GM21360 (cell line): ENCODE data around the gene FAM184A.
"Not testable (repeated sequence)": the region's sequence is repeated elsewhere in the genome, so short reads cannot be mapped to it uniquely, and the experiment has no call there.

ENCODE experiments used
- ATAC-seq: cut with Tn5 transposase; IDR thresholded peaks from one replicate; pipeline ENCODE4 v1.9.1; 2021; ENCODE audit warnings: mild to moderate bottlenecking, moderate library complexity; ENCODE audit not compliant: unreplicated experiment

FAM184A gene

GRCh38 chr6:119022796-119023195 is 55.7 kb downstream of the FAM184A start:
- ATAC-seq: no peak

- no peak for ATAC-seq
Measured at GRCh38 chr6:119020597-119021561, 57.6 kb downstream of the FAM184A start.

GRCh38 chr6:119015165-119015564 is 63.3 kb downstream of the FAM184A start:
- ATAC-seq: not testable (repeated sequence)

- ATAC-seq: no peak
Measured at GRCh38 chr6:119012521-119012920, 65.9 kb downstream of the FAM184A start.

- not testable (repeated sequence) for ATAC-seq
Measured at GRCh38 chr6:119009266-119009665, 69.2 kb downstream of the FAM184A start.

DNA sequence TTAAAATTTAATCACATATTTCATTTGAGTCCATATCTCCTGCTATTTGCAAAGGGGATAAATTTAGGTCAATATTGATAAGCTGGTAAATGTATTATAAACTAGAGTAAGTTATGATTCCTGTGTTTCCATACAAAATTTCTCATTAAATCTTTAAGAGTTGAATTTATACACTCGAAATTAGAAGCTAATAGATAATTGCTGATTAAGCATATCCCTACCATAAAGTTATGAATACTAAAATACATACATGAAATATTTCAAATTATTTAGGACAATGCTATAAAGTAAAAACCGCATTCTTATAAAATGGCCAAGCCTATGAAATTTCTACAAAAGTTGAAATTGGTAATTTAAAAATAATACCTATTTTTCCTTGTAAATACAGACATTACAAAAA is 71.5 kb downstream of the FAM184A start:
- ATAC-seq: no peak

DNA sequence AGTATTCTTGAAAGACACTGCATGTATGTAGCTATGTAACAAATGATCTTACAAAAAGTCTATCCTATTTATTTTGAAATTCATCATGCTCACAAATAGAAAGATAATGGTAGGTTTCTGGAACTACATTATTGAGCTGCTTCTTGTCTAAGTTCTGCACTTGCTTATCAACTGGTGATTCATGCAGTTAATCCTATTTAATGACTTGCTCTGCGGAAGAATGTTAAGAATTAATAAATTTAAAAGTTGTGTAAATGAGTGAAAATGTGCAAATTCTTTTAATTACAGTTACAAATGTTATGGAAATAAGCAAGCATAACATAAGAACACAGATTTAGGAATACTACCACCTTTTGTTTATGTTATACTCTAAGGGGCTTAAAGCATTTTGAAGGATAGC is 76.4 kb downstream of the FAM184A start:
- no peak for ATAC-seq

- ATAC-seq: no peak
Measured at GRCh38 chr6:118999494-119000040, 78.9 kb downstream of the FAM184A start.

GRCh38 chr6:118997426-118997825 is 81.0 kb downstream of the FAM184A start:
- ATAC-seq: not testable (repeated sequence)

GRCh38 chr6:118996289-118996820 is 82.1 kb downstream of the FAM184A start:
- no peak for ATAC-seq

DNA sequence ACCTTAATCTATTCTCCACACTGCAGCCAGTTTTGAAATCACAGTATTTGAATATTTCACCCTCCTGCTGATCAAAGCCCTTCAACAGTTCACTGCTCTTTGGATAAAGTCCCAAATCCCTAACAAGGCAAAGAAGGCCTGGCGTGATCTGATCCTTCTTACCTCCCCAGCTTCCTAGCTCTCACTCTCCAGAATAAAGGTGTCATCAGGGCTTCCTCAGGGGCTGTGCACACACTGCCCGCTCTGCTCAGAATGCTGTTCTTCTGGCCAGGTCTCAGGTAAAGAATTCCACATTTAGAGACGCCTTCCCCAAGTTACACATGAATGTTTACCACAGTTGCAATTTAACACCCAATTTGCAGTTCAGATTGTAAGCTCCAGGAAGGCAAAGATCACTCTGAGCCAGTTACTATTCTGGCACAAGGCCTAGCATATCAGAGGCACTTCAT is 84.6 kb downstream of the FAM184A start:
- ATAC-seq: no peak

- no peak for ATAC-seq
Measured at GRCh38 chr6:118993358-118993757, 85.1 kb downstream of the FAM184A start.

DNA sequence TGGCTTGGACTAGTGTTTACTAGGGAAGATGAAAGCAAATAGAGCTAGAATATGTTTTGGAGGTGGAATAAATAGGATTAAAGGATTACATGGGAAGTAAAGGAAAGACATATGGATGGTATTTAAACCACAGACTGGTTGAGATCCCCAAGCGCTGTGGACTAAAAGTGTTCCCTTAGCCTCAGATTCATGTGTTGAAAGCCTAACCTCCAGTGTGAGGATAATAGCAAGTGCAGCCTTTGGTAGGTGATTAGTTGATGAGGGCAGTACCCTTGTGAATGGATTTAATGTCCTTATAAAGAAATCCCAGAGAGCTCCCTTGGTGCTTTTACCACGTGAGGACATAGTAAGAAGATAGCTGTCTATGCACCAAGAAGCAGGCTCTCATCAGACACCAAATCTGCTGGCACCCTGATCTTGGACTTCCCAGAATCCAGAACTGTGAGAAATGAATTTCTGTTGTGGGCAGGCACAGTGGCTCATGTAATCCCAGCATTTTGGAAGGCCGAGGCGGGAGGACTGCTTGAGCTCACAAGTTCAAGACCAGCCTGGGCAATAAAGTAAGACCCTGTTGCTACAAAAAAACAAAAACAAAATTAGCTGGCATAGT is 86.2 kb downstream of the FAM184A start:
- ATAC-seq: no peak

- no peak for ATAC-seq
Measured at GRCh38 chr6:118986312-118986711, 92.2 kb downstream of the FAM184A start.

DNA sequence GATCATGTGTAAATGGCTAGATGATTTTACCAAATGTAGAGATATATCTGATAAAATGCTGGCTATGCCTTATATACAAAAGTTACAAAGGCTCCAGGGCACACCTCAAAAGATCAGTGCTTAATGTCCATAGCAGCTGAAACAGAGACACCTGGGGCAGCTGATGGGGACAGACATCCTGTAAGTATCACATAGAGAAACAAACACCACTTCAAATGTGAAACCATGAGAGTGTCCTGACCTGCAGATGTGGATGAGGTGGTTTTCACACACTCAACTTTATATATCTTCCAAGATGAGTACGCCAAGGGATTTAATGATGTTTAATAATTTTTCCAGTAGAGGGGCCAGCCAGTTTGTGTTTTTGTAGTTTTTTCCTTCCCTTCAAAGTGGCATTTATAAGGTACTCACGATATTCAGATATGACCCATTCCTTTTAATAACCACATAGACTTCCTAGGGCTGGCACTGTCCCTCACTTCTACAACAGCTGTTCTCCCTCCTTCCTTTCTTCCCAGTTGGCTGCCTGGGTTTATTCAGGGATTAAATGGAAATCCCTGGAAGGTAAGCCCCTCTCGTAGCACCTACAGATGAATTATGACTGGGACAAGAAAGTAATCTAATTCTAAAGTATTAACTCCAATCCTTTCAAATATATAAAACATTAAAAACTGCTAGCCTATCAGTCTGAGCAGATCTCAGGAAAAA is 93.2 kb downstream of the FAM184A start:
- no peak for ATAC-seq

DNA sequence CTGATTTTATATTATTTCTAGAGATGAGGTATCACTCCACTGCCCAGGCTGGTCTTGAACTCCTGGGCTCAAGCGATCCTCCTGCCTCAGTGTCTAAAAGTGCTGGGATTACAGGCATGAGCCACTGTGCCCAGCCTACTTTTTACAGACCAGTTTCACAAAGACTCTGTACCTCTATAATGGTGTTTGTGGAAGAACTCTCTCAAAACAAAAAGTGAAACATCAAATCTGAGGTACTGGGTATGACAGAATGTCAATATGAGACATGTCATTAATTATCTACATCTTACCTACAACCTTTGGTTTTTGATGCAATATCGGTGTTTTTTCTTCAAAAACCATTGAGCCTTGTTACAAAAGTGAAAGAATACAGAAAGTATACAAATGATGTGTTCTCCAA is 94.1 kb downstream of the FAM184A start:
- ATAC-seq: peak; percentile 51

- no peak for ATAC-seq
Measured at GRCh38 chr6:118982575-118982911, 95.9 kb downstream of the FAM184A start.

DNA sequence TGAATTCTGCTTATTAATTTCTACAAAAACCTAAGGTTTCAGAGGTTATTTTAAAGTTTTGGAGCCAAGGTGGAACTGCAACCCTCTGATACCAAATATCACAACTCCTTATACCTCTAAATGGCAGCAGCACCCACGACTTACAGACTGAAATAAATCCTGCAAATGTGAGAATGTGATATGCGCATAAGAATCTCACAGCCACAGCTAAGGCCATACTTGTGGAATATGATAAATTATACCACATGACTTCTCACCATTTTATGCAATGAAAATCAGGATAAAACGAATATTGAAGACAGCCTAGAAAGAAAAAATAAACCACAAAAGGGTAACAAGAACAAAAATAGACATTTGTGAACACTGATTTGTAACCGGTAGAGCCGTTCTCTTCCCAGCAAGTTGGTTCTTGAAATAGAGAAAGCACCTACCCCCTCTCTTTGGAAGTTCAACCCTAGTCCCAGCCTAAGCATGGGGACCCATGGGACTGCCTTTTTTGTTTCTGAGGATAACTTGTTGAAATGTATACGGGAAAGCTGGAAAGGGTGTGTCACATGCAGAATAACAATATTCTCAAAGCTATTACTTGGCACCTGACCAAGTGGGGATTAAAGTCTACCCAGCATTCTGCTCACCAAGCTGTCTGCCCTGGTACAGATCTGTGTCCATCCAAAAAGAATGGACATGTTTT is 96.4 kb downstream of the FAM184A start:
- ATAC-seq: no peak

DNA sequence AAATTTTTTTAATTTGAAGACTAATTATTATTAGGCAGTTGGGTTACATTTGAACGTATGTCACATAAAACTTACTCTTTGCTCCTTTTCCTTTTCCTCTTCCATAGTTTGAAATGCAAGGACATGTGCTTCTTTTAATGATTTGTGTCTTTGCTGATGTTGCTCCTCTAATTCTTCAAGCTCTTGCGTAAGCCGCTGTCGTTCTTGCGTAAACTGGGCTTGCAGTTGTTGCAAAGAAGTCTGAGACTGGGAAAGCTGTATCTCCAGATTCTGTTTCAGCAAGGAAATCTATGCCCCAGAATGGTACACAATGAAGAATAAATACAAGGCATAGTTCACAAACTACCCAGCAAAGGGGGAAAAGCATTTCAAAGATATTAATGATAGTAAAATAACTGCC is 98.4 kb downstream of the FAM184A start:
- ATAC-seq: no peak

GRCh38 chr6:118974790-118975189 is 103.7 kb downstream of the FAM184A start:
- ATAC-seq: no peak
